Nephron (organoid): Measurements from ENCODE around the gene C22orf31.
A peak's percentile ranks its signal among the peaks of the same experiment; 100 is the strongest.

ENCODE experiments used
- H3K27ac Mint-ChIP-seq, 3 experiments: 2 replicates each; pipeline ENCODE4 v1.8.0; 2020; ENCODE audit warnings: mixed read lengths in 3 of 3, mild to moderate bottlenecking in 2 of 3, moderate library complexity in 1 of 3
- H3K27me3 Mint-ChIP-seq: 2 replicates; pipeline ENCODE4 v1.8.0; 2021; ENCODE audit warnings: low read depth, mild to moderate bottlenecking, moderate library complexity, mixed read lengths
- H3K36me3 Mint-ChIP-seq: 2 replicates; pipeline ENCODE4 v1.8.0; 2020; ENCODE audit warnings: low read depth, mixed read lengths
- H3K4me1 Mint-ChIP-seq: 2 replicates; pipeline ENCODE4 v1.8.0; 2020; ENCODE audit warnings: mixed read lengths
- H3K4me3 Mint-ChIP-seq, 3 experiments: 2 replicates each; pipeline ENCODE4 v1.8.0; 2020; ENCODE audit warnings: mild to moderate bottlenecking in 3 of 3, mixed read lengths in 3 of 3, moderate library complexity in 2 of 3
- H3K9me3 Mint-ChIP-seq: 2 replicates; pipeline ENCODE4 v1.8.0; 2020; ENCODE audit warnings: mixed read lengths
- TF ChIP-seq, protein P1 (sequence below), 3 experiments: fragments of 200-600 bp; sonication (generic); IDR thresholded peaks; one replicate each; pipeline ENCODE4 v1.5.0; 2021; ENCODE audit warnings: antibody characterized with exemption in 3 of 3; ENCODE audit not compliant: unreplicated experiment in 3 of 3

The C22orf31 gene

DNA sequence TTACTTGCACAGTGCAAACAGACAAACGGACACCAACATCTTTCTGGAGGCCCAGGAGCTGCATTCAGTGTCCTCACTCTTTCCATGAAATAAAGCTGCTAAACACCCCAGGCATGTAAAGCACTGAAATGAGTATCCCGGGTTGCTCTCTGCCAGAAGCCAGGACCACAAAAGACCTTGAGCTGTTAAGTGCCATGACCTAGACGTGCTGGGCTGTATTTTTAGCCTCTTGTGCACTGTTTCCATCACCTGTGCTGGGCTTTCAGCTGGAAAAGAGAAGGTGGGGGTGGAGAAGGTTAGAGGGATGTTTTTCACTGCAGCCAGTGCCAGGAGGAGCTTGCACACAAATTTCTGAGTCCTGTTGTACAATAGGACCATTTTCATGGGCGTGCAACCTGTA is 7.8 kb upstream of the C22orf31 start:
- Mint-ChIP-seq H3K4me3 (peak overlapping the region in 1 of 3 experiments; percentile 66), H3K27ac (no peak overlapping the region), H3K9me3 (no peaks in the 10 kb centered on the region), H3K4me1 (peaks cover 40% of the 10 kb centered on the region), H3K36me3 (no peaks in the 10 kb centered on the region), H3K27me3 (peaks cover 30% of the 10 kb centered on the region)
- TF ChIP-seq, protein P1, sequence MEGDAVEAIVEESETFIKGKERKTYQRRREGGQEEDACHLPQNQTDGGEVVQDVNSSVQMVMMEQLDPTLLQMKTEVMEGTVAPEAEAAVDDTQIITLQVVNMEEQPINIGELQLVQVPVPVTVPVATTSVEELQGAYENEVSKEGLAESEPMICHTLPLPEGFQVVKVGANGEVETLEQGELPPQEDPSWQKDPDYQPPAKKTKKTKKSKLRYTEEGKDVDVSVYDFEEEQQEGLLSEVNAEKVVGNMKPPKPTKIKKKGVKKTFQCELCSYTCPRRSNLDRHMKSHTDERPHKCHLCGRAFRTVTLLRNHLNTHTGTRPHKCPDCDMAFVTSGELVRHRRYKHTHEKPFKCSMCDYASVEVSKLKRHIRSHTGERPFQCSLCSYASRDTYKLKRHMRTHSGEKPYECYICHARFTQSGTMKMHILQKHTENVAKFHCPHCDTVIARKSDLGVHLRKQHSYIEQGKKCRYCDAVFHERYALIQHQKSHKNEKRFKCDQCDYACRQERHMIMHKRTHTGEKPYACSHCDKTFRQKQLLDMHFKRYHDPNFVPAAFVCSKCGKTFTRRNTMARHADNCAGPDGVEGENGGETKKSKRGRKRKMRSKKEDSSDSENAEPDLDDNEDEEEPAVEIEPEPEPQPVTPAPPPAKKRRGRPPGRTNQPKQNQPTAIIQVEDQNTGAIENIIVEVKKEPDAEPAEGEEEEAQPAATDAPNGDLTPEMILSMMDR (IDR thresholded peaks at IDR 0.05; ENCODE audit: unreplicated experiment in 3 of 3), result no peak

DNA sequence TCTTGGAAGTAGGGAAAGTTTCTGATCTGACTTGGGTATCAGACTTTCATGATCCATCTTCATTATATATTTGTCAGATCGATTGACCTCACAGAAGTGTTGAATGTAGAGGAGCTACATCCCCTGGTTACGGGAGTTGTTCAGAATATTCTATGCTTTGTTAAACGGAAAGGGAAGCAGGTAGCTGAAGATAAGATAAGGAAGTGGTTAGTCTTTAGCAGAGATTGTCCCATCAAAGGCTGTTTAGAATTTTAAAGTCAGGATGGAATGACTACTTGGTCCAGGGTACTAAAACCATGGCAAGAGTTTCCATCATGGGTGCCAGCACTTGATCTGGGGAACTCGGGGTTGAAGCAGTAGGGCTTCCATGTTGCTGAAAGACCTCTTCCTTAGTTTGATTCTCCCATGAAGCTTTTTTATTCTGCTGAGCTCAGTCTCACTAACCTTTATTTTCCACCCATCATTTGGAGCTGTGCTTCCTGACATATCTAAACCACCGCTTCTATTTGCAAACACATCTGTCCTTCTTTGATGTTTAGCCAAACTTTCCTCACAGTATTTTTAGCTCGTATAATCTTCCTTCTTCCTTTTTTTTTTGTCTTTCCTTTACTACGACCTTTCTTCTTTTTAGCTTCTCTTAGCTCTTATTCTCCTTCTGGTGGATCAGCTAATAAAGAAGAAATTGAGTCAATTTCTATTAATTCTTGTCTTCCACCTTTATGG is 4.0 kb upstream of the C22orf31 start:
- H3K9me3 Mint-ChIP-seq, result no peaks in the 10 kb centered on the region
- no peaks in the 10 kb centered on the region for H3K36me3 Mint-ChIP-seq
- peaks cover 41% of the 10 kb centered on the region for H3K4me1 Mint-ChIP-seq
- H3K27me3 Mint-ChIP-seq, result peaks cover 20% of the 10 kb centered on the region
- TF ChIP-seq, protein P1 (IDR thresholded peaks at IDR 0.05; ENCODE audit: unreplicated experiment in 3 of 3), result no peak
- no peak overlapping the region for H3K4me3 Mint-ChIP-seq
- no peak overlapping the region for H3K27ac Mint-ChIP-seq

DNA sequence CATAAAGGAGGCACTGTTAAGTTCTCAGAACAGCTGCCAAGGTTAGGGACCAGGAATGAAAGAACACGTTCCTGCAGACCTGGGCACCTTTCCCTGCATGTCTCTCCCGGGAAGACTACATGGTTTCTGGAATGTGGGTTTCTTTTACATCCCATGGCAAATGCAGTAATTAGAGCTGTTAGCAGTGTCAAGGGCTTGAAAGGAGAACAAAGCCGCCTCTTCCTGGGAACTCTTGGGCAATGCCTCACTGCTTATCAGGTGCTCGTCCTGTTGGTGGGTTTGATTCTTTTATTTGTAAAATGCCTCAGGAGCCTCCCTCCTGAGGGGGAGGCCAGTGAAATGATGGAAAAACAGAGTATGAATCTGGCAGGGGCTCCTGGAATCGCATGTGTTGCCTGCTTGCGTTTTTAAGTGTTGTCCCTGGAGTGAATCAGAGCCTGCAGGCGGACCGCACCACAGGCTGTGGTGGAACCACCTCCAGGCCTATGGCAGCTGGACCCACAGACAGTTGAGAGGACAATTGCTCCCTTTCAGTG is 723 bp upstream of the C22orf31 start:
- H3K27me3 Mint-ChIP-seq, result peaks cover 5% of the 10 kb centered on the region
- TF ChIP-seq, protein P1 (IDR thresholded peaks at IDR 0.05; ENCODE audit: unreplicated experiment in 3 of 3), result no peak
- no peaks in the 10 kb centered on the region for H3K36me3 Mint-ChIP-seq
- H3K9me3 Mint-ChIP-seq, result no peaks in the 10 kb centered on the region
- H3K4me1 Mint-ChIP-seq, result peaks cover 57% of the 10 kb centered on the region
- no peak overlapping the region for H3K4me3 Mint-ChIP-seq
- peak overlapping the region in 1 of 3 experiments; percentile 3 for H3K27ac Mint-ChIP-seq

DNA sequence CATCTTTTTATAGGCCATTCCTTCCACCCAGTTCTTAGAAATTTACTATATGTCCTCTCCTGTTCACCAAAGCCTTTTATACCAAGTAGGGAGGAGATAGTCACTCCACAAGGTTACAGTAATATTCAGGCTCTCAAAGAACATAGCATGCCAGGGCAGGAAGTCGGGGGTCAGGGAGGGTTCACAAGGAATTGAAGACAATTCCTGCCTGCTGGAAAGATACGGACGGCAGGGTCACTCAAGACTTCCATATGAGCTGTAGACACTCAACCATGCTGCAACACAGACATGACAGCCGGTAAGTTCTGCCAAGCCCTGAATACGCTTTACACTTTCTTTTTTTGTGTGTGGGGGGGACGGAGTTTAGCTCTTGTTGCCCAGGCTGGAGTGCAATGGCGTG is 700 bp downstream of the C22orf31 start:
- peaks cover 60% of the 10 kb centered on the region for H3K4me1 Mint-ChIP-seq
- H3K27ac Mint-ChIP-seq, result no peak overlapping the region
- no peaks in the 10 kb centered on the region for H3K9me3 Mint-ChIP-seq
- TF ChIP-seq, protein P1 (IDR thresholded peaks at IDR 0.05; ENCODE audit: unreplicated experiment in 3 of 3), result no peak
- H3K36me3 Mint-ChIP-seq, result no peaks in the 10 kb centered on the region
- no peak overlapping the region for H3K4me3 Mint-ChIP-seq
- H3K27me3 Mint-ChIP-seq, result peaks cover 5% of the 10 kb centered on the region

DNA sequence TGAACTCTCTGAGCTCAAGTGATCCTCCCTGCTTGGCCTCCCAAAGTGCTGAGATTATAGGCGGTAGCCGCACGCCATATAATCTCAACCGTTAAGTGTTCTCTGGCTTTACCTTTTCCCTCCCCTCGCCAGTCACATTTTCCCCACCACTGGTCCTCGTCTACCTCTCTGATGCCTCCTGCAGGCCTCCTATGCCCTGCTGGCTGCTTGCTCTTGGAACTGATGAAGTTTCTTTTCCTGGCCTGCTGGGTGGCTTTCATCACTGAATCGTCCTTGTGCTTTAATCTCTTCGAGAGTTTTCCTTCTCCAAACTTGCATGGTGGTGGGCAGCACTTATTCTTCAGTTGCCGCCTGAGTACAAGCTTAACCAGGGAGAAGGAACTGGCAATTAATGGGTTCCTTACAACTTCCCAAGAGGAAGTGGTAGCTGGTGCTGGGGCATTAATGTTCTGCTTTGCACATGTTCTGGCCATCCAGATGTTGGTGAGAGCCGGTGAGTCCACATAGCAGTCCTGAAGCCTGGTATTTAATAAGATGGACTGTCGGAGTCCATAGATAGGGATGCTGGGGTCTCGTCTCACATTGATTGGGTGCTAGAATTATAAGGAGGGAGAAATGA is 1.3 kb downstream of the C22orf31 start:
- peaks cover 4% of the 10 kb centered on the region for H3K36me3 Mint-ChIP-seq
- H3K27ac Mint-ChIP-seq, result no peak overlapping the region
- no peaks in the 10 kb centered on the region for H3K9me3 Mint-ChIP-seq
- H3K4me3 Mint-ChIP-seq, result no peak overlapping the region
- H3K27me3 Mint-ChIP-seq, result peaks cover 4% of the 10 kb centered on the region
- TF ChIP-seq, protein P1 (IDR thresholded peaks at IDR 0.05; ENCODE audit: unreplicated experiment in 3 of 3), result no peak
- peaks cover 60% of the 10 kb centered on the region for H3K4me1 Mint-ChIP-seq
